ENCODE data around the gene KCTD19. TPM values are rescaled to one million over a fixed set of nuclear protein-coding genes. Genes with fewer than 3 reads are reported as not detected.

The KCTD19 gene
- total RNA-seq, 1 donor from 2014 or later: 1.3 TPM

GRCh38 chr16:67298277-67298676 lies 28.3 kb downstream of the KCTD19 start:
- H3K4me3 Mint-ChIP-seq: no peak overlapping the region
- H3K36me3 Mint-ChIP-seq (ENCODE audit: low read depth): no peaks in the 10 kb centered on the region
- H3K9me3 Mint-ChIP-seq: no peaks in the 10 kb centered on the region
- H3K4me1 Mint-ChIP-seq: no peaks in the 10 kb centered on the region
- peaks cover 8% of the 10 kb centered on the region for H3K27me3 Mint-ChIP-seq (ENCODE audit: low read depth)
- no peak for DNase-seq (ENCODE audit: low read depth, low spot score)
- TF ChIP-seq CTCF (conservative IDR thresholded peaks at IDR 0.05): no peak
- peak overlapping the region; percentile 9 for H3K27ac Mint-ChIP-seq (ENCODE audit: unreplicated experiment)

- no peak overlapping the region for H3K27ac Mint-ChIP-seq (ENCODE audit: unreplicated experiment)
- TF ChIP-seq CTCF (conservative IDR thresholded peaks at IDR 0.05): no peak
- no peak for DNase-seq (ENCODE audit: low read depth, low spot score)
- no peaks in the 10 kb centered on the region for H3K36me3 Mint-ChIP-seq (ENCODE audit: low read depth)
- H3K27me3 Mint-ChIP-seq (ENCODE audit: low read depth): peaks cover 13% of the 10 kb centered on the region
- H3K4me1 Mint-ChIP-seq: no peaks in the 10 kb centered on the region
- no peaks in the 10 kb centered on the region for H3K9me3 Mint-ChIP-seq
- H3K4me3 Mint-ChIP-seq: no peak overlapping the region
These were observed 30.1 kb downstream of the KCTD19 start for GRCh38 chr16:67296420-67296819.

GRCh38 chr16:67294938-67295361 lies 31.6 kb downstream of the KCTD19 start:
- H3K9me3 Mint-ChIP-seq: no peaks in the 10 kb centered on the region
- H3K36me3 Mint-ChIP-seq (ENCODE audit: low read depth): no peaks in the 10 kb centered on the region
- H3K4me1 Mint-ChIP-seq: no peaks in the 10 kb centered on the region
- DNase-seq (ENCODE audit: low read depth, low spot score): no peak
- no peak for TF ChIP-seq CTCF (conservative IDR thresholded peaks at IDR 0.05)
- no peak overlapping the region for H3K27ac Mint-ChIP-seq (ENCODE audit: unreplicated experiment)
- peaks cover 13% of the 10 kb centered on the region for H3K27me3 Mint-ChIP-seq (ENCODE audit: low read depth)
- no peak overlapping the region for H3K4me3 Mint-ChIP-seq

- Mint-ChIP-seq H3K4me1 (no peaks in the 10 kb centered on the region), H3K27me3 (ENCODE audit: low read depth) (peaks cover 13% of the 10 kb centered on the region), H3K9me3 (no peaks in the 10 kb centered on the region), H3K4me3 (no peak overlapping the region), H3K36me3 (ENCODE audit: low read depth) (no peaks in the 10 kb centered on the region), H3K27ac (ENCODE audit: unreplicated experiment) (no peak overlapping the region)
- TF ChIP-seq CTCF (conservative IDR thresholded peaks at IDR 0.05): no peak
- no peak for DNase-seq (ENCODE audit: low read depth, low spot score)
These were observed 32.3 kb downstream of the KCTD19 start for GRCh38 chr16:67294171-67294757.

GRCh38 chr16:67291461-67291860 lies 35.1 kb downstream of the KCTD19 start:
- no peaks in the 10 kb centered on the region for H3K36me3 Mint-ChIP-seq (ENCODE audit: low read depth)
- no peaks in the 10 kb centered on the region for H3K9me3 Mint-ChIP-seq
- TF ChIP-seq CTCF (conservative IDR thresholded peaks at IDR 0.05): no peak
- H3K27ac Mint-ChIP-seq (ENCODE audit: unreplicated experiment): no peak overlapping the region
- no peak for DNase-seq (ENCODE audit: low read depth, low spot score)
- peaks cover 11% of the 10 kb centered on the region for H3K27me3 Mint-ChIP-seq (ENCODE audit: low read depth)
- H3K4me1 Mint-ChIP-seq: no peaks in the 10 kb centered on the region
- H3K4me3 Mint-ChIP-seq: no peak overlapping the region
